ENCODE measurements around the gene RBMS1.
"Not testable (repeated sequence)": the region's sequence is repeated elsewhere in the genome, so short reads cannot be mapped to it uniquely, and the experiment has no call there.

Gene RBMS1

GRCh38 chr2:160501370-160501769 lies 7.8 kb upstream of the RBMS1 start:
- no peak for DNase-seq

GRCh38 chr2:160499865-160500264 lies 6.3 kb upstream of the RBMS1 start:
- no peak for DNase-seq

GRCh38 chr2:160498137-160498536 lies 4.5 kb upstream of the RBMS1 start:
- no peak for DNase-seq

GRCh38 chr2:160494201-160494644 lies 616 bp upstream of the RBMS1 start:
- DNase-seq, result no peak

- peak; percentile 27 to 73 (median 51) for DNase-seq
These were observed 993 bp downstream of the RBMS1 start for GRCh38 chr2:160492401-160493226.

GRCh38 chr2:160491911-160492371 lies 1.7 kb downstream of the RBMS1 start:
- peak in 1 of 5 experiments; percentile 57 for DNase-seq

- DNase-seq, result peak in 1 of 5 experiments; percentile 47
These were observed 2.6 kb downstream of the RBMS1 start for GRCh38 chr2:160490733-160491685.

- peak in 1 of 5 experiments; percentile 65 for DNase-seq
These were observed 4.5 kb downstream of the RBMS1 start for GRCh38 chr2:160489111-160489510.

- not testable (repeated sequence) for DNase-seq
These were observed 5.3 kb downstream of the RBMS1 start for GRCh38 chr2:160488289-160488688.

GRCh38 chr2:160486341-160486740 lies 7.3 kb downstream of the RBMS1 start:
- DNase-seq, result no peak

- peak in 1 of 5 experiments; percentile 44 for DNase-seq
These were observed 8.6 kb downstream of the RBMS1 start for GRCh38 chr2:160484859-160485520.

GRCh38 chr2:160482673-160483072 lies 10.9 kb downstream of the RBMS1 start:
- DNase-seq, result peak in 3 of 5 experiments; percentile 14 to 97 (median 58)

- DNase-seq, result no peak
These were observed 14.3 kb downstream of the RBMS1 start for GRCh38 chr2:160479269-160479668.

- no peak for DNase-seq
These were observed 14.9 kb downstream of the RBMS1 start for GRCh38 chr2:160478660-160479059.

GRCh38 chr2:160477032-160477431 lies 16.6 kb downstream of the RBMS1 start:
- DNase-seq, result no peak

- no peak for DNase-seq
These were observed 18.5 kb downstream of the RBMS1 start for GRCh38 chr2:160474891-160475787.

GRCh38 chr2:160474319-160474645 lies 19.3 kb downstream of the RBMS1 start:
- DNase-seq, result peak in 1 of 5 experiments; percentile 59

GRCh38 chr2:160473468-160474318 lies 19.9 kb downstream of the RBMS1 start:
- DNase-seq, result no peak

GRCh38 chr2:160472839-160473251 lies 20.8 kb downstream of the RBMS1 start:
- DNase-seq, result peak in 1 of 5 experiments; percentile 51

GRCh38 chr2:160471950-160472349 lies 21.7 kb downstream of the RBMS1 start:
- DNase-seq, result peak in 1 of 5 experiments; percentile 75

All from T-helper 2 cell (primary cell).